ENCODE measurements around the gene MPZL2.

Gene MPZL2

DNA sequence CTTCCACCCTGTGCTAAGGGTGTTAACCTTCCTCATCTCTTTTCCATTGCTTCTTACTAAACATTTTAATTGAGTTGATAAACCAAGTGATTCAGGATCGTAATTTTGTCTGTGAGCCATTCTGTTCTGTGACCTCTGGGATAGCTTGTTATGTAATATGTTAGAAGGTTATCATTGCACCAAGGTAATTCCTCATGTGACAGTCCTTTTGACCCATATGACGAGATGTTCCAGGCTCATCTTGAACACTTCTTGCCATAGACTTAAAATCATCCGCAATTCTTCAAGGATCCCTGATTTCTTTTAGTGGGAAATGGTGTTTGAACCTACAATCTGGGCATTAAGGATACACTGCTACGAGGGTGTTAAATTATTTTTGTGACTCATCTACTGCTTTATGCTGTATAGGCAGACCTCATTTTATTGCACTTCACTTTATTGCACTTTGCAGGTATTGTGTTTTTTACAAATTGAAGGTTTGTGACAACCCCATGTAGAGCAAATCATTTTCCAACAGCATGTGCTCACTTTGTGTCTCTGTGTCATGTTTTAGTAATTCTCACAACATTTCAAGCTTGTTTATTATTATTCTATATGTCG is 19.0 kb upstream of the MPZL2 start:
- no peak for DNase-seq (ENCODE audit: low spot score)

DNA sequence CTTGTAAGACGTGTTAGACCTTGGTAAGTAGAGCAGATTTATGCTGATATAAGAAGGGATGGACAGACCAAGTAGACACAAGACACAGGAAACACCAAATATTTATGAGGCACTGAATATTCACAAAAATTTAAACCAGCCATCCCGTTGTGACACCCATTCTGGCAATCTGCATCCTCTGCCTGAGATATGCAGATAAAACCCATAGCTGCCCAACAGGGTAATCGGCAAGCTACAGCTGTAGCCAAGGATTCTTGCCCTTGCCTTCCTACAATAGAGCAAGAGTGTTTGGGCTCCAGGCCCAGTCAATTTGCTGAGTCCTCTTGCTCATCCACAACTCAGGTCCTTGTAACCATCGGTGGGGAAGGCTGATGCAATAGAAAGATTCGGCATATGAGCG is 18.5 kb upstream of the MPZL2 start:
- DNase-seq (ENCODE audit: low spot score) = no peak

GRCh38 chr11:118281284-118281683 is 17.2 kb upstream of the MPZL2 start:
- no peak for DNase-seq (ENCODE audit: low spot score)

- no peak for DNase-seq (ENCODE audit: low spot score)
These were observed 13.2 kb upstream of the MPZL2 start for GRCh38 chr11:118277312-118277711.

GRCh38 chr11:118276422-118276821 is 12.3 kb upstream of the MPZL2 start:
- DNase-seq (ENCODE audit: low spot score) = no peak

DNA sequence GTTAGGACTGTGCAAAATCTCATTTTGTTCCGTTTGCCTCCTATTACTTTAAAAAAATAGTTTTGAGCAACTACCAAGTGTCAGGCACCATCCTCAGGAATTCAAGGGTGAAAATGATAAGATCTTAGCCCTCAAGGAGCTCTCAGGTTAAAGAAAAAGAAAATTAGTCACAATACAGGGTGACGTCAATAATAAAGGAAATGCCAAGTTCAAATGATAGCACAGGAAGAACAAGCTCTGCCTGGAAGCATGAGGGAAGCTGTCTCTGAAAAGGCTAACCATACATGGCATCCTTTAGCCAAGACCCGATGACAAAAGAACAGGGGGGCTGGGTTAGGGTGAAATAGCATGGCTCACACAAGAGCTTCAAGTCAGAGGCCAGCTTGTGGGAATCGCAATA is 11.1 kb upstream of the MPZL2 start:
- no peak for DNase-seq (ENCODE audit: low spot score)

- DNase-seq (ENCODE audit: low spot score) = no peak
These were observed 10.1 kb upstream of the MPZL2 start for GRCh38 chr11:118274186-118274585.

- DNase-seq (ENCODE audit: low spot score) = no peak
These were observed 7.9 kb upstream of the MPZL2 start for GRCh38 chr11:118272001-118272400.

- no peak for DNase-seq (ENCODE audit: low spot score)
These were observed 3.4 kb upstream of the MPZL2 start for GRCh38 chr11:118267486-118267885.

GRCh38 chr11:118265954-118266353 is 1.9 kb upstream of the MPZL2 start:
- no peak for DNase-seq (ENCODE audit: low spot score)

- no peak for DNase-seq (ENCODE audit: low spot score)
These were observed 720 bp upstream of the MPZL2 start for GRCh38 chr11:118264569-118265465.

DNA sequence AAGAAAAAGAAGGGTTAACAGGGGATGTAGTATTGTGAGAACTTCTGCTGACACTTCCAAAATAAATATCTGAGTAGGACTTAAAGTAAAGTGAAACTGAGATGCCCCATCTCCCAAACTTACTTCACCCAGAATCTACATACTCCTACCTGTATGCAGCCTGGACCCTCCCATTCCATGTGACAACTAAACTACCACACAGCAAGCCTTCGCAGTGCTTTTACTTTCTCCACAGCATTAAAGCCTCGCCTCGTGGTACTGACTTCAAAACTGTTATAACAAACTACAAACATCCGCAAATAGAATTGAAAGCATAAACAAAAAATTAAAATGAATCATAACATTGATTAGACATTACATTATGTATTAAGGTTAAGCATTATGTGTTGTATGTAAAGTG is 985 bp downstream of the MPZL2 start:
- no peak for DNase-seq (ENCODE audit: low spot score)

GRCh38 chr11:118260353-118260752 is 3.7 kb downstream of the MPZL2 start:
- DNase-seq (ENCODE audit: low spot score) = no peak

- no peak for DNase-seq (ENCODE audit: low spot score)
These were observed 5.0 kb downstream of the MPZL2 start for GRCh38 chr11:118259138-118259537.

- no peak for DNase-seq (ENCODE audit: low spot score)
These were observed 5.7 kb downstream of the MPZL2 start for GRCh38 chr11:118258410-118258809.

DNA sequence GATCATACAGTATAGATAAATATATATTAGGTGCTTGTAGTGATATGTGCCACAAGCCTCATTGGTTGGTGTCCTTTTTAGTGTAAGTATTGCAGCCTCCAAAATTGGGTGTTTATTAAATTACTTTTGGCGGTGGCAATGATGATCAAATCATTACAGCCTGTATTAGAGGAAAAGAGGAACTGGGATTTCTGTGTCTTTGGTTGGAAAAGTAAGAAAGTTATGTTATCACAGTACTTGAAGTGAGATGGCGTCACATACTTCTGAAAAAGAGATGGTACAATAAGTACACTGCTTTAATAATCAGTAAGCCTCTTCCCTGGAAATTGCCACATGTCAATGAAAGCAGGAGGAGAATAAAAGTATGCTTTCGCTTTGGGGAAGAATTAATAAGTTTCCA is 11.4 kb downstream of the MPZL2 start:
- DNase-seq (ENCODE audit: low spot score) = no peak

GRCh38 chr11:118251858-118252652 is 12.0 kb downstream of the MPZL2 start, which contains the start of gene MPZL3:
TSS of gene MPZL3 (minus strand) at chr11:118252365. CDS start at chr11:118252294, 71 bp downstream.
- peak; percentile 56 for DNase-seq (ENCODE audit: low spot score)

- no peak for DNase-seq (ENCODE audit: low spot score)
These were observed 17.1 kb downstream of the MPZL2 start for GRCh38 chr11:118247041-118247440.

GRCh38 chr11:118245936-118246562 is 18.0 kb downstream of the MPZL2 start:
- DNase-seq (ENCODE audit: low spot score) = no peak

- no peak for DNase-seq (ENCODE audit: low spot score)
These were observed 19.9 kb downstream of the MPZL2 start for GRCh38 chr11:118243993-118244762.

GRCh38 chr11:118243161-118243560 is 20.9 kb downstream of the MPZL2 start:
- DNase-seq (ENCODE audit: low spot score) = no peak

- DNase-seq (ENCODE audit: low spot score) = no peak
These were observed 22.4 kb downstream of the MPZL2 start for GRCh38 chr11:118241764-118242098.

Measured in putamen (tissue), 1 donor.